IMR-90 (cell line): ENCODE results near the gene AAMDC. TPM values are rescaled to one million over a fixed set of nuclear protein-coding genes. Genes with fewer than 3 reads are reported as not detected.

Experiments used
- ATAC-seq: fragments of 200-7000 bp; cut with Tn5 transposase; 2 replicates; pipeline ENCODE4 v1.9.1; 2020; ENCODE audit warnings: low read depth, mild to moderate bottlenecking, moderate library complexity
- BruUV-seq: library from RNA; stranded (reverse); fragments of 400-500 nt; replicated peaks from 2 replicates; lab custom pipeline; 2021; lab: Mats Ljungman, UMichigan
- CTCF ChIA-PET: fragments of 300-600 bp; formaldehyde crosslinking; extraction: SDS; loops from one replicate; lab custom pipeline; 2021; ENCODE audit warnings: antibody characterized with exemption; lab: Yijun Ruan, JAX
- POLR2A ChIA-PET: fragments of 300-600 bp; sonication (Branson Sonifier 250); formaldehyde crosslinking; loops from one replicate; lab custom pipeline; 2022; ENCODE audit warnings: antibody characterized with exemption; ENCODE audit not compliant: unreplicated experiment; lab: Charles Lee
- DNase-seq: peaks from one replicate; pipeline ENCODE4 v3.0.0; 2013
- H2AFZ ChIP-seq: replicated peaks from 2 replicates; pipeline ENCODE3; 2013; ENCODE audit warnings: low read length, mild to moderate bottlenecking; ENCODE audit not compliant: poor library complexity
- H2AK5ac ChIP-seq: 2 replicates; pipeline ENCODE4 v1.6.1; 2013; ENCODE audit warnings: low read depth, low read length, inconsistent platforms
- H2AK9ac ChIP-seq: replicated peaks from 2 replicates; pipeline ENCODE3; 2013; ENCODE audit warnings: mild to moderate bottlenecking, low read depth, low read length, moderate library complexity; ENCODE audit not compliant: poor library complexity
- H2BK120ac ChIP-seq: 2 replicates; pipeline ENCODE4 v1.6.1; 2013; ENCODE audit warnings: low read depth, low read length, inconsistent platforms
- H2BK15ac ChIP-seq: 3 replicates; pipeline ENCODE4 v1.6.1; 2013; ENCODE audit warnings: low read depth, low read length, inconsistent platforms
- H2BK20ac ChIP-seq: 2 replicates; pipeline ENCODE4 v1.6.1; 2013; ENCODE audit warnings: low read depth, mild to moderate bottlenecking, inconsistent platforms, low read length, moderate library complexity
- H2BK5ac ChIP-seq: 2 replicates; pipeline ENCODE4 v1.6.1; 2013; ENCODE audit warnings: mild to moderate bottlenecking, low read depth, low read length, inconsistent platforms; ENCODE audit not compliant: poor library complexity, severe bottlenecking
- H3K14ac ChIP-seq: replicated peaks from 2 replicates; pipeline ENCODE4 v1.6.1; 2013; ENCODE audit warnings: low read depth, low read length, inconsistent platforms
- H3K18ac ChIP-seq: 2 replicates; pipeline ENCODE4 v1.6.1; 2013; ENCODE audit warnings: low read depth, low read length, control low read depth
- H3K23ac ChIP-seq: 2 replicates; pipeline ENCODE4 v1.6.1; 2013; ENCODE audit warnings: low read depth, low read length, inconsistent platforms
- H3K27ac ChIP-seq: 2 replicates; pipeline ENCODE4 v1.5.1; 2013; ENCODE audit warnings: mild to moderate bottlenecking, control low read depth, low read length; ENCODE audit not compliant: insufficient read depth
- H3K27me3 ChIP-seq: 2 replicates; pipeline ENCODE4 v1.6.1; 2013; ENCODE audit warnings: low read length; ENCODE audit not compliant: control insufficient read depth, insufficient read depth
- H3K36me3 ChIP-seq: 2 replicates; pipeline ENCODE4 v1.6.1; 2013; ENCODE audit warnings: low read length, mixed read lengths; ENCODE audit not compliant: control insufficient read depth, insufficient read depth
- H3K4ac ChIP-seq: 2 replicates; pipeline ENCODE4 v1.6.1; 2013; ENCODE audit warnings: low read depth, low read length, inconsistent platforms
- H3K4me1 ChIP-seq: 2 replicates; pipeline ENCODE4 v1.6.1; 2013; ENCODE audit warnings: low read length, mixed read lengths; ENCODE audit not compliant: control insufficient read depth, insufficient read depth
- H3K4me2 ChIP-seq: 2 replicates; pipeline ENCODE4 v1.6.1; 2013; ENCODE audit warnings: low read depth, mild to moderate bottlenecking, control low read depth, low read length, moderate library complexity
- H3K4me3 ChIP-seq: 2 replicates; pipeline ENCODE4 v1.5.1; 2013; ENCODE audit warnings: low read depth, mild to moderate bottlenecking, control low read depth, low read length, moderate library complexity; ENCODE audit not compliant: insufficient read depth
- H3K56ac ChIP-seq: 2 replicates; pipeline ENCODE4 v1.6.1; 2013; ENCODE audit warnings: low read length, inconsistent platforms; ENCODE audit not compliant: insufficient read depth; ENCODE audit errors: extremely low read depth
- H3K79me1 ChIP-seq, 2 experiments: 2 replicates each; pipeline ENCODE4 v1.6.1; 2013; ENCODE audit warnings: low read length in 2 of 2, inconsistent platforms in 1 of 2, low read depth in 1 of 2
- H3K9ac ChIP-seq: 2 replicates; pipeline ENCODE4 v1.6.1; 2013; ENCODE audit warnings: low read depth, low read length, control low read depth
- H3K9me1 ChIP-seq: 2 replicates; pipeline ENCODE4 v1.6.1; 2013; ENCODE audit warnings: low read length, inconsistent platforms; ENCODE audit not compliant: insufficient read depth
- H3K9me3 ChIP-seq: 2 replicates; pipeline ENCODE4 v1.6.1; 2013; ENCODE audit warnings: low read length; ENCODE audit not compliant: control insufficient read depth, insufficient read depth
- H4K20me1 ChIP-seq: 2 replicates; pipeline ENCODE4 v1.6.1; 2013; ENCODE audit warnings: low read length, inconsistent platforms; ENCODE audit not compliant: insufficient read depth
- H4K5ac ChIP-seq: 2 replicates; pipeline ENCODE4 v1.6.1; 2013; ENCODE audit warnings: mild to moderate bottlenecking, low read depth, low read length, control low read depth
- H4K8ac ChIP-seq, 2 experiments: 2 replicates each; pipeline ENCODE4 v1.6.1; 2013; ENCODE audit warnings: low read depth in 2 of 2, low read length in 2 of 2, control low read depth in 1 of 2, inconsistent platforms in 1 of 2
- H4K91ac ChIP-seq: 2 replicates; pipeline ENCODE4 v1.6.1; 2013; ENCODE audit warnings: low read depth, low read length, inconsistent platforms; ENCODE audit not compliant: insufficient read depth
- BHLHE40 ChIP-seq: fragments of 150-350 bp; IDR thresholded peaks from 2 replicates; pipeline ENCODE4 v1.6.1; 2016; ENCODE audit warnings: mild to moderate bottlenecking, low read depth, low read length
- CEBPB ChIP-seq: IDR thresholded peaks from 2 replicates; pipeline ENCODE4 v1.6.1; 2012; ENCODE audit warnings: low read depth, low read length, improper control_type of control experiment
- CHD1 ChIP-seq: IDR thresholded peaks from 2 replicates; pipeline ENCODE4 v1.6.1; 2012; ENCODE audit warnings: low read depth, low read length, improper control_type of control experiment
- FOS ChIP-seq: fragments of 150-350 bp; IDR thresholded peaks from 2 replicates; pipeline ENCODE4 v1.6.1; 2016; ENCODE audit warnings: low read depth, low read length
- MAFK ChIP-seq: IDR thresholded peaks from 2 replicates; pipeline ENCODE4 v1.6.1; 2012; ENCODE audit warnings: low read depth, low read length, improper control_type of control experiment
- MAZ ChIP-seq: IDR thresholded peaks from 2 replicates; pipeline ENCODE4 v1.6.1; 2012; ENCODE audit warnings: low read depth, mild to moderate bottlenecking, low read length, improper control_type of control experiment, moderate library complexity, borderline replicate concordance
- MXI1 ChIP-seq: IDR thresholded peaks from 2 replicates; pipeline ENCODE4 v1.6.1; 2012; ENCODE audit warnings: low read depth, mild to moderate bottlenecking, low read length, moderate library complexity, borderline replicate concordance
- NFE2L2 ChIP-seq: fragments of 150-350 bp; IDR thresholded peaks from 2 replicates; pipeline ENCODE4 v1.6.1; 2016; ENCODE audit warnings: low read depth, mild to moderate bottlenecking, low read length
- POLR2A ChIP-seq: IDR thresholded peaks from 2 replicates; pipeline ENCODE4 v1.6.1; 2012; ENCODE audit warnings: mild to moderate bottlenecking, low read depth, low read length
- RAD21 ChIP-seq: IDR thresholded peaks from 2 replicates; pipeline ENCODE4 v1.6.1; 2012; ENCODE audit warnings: low read length, improper control_type of control experiment
- RCOR1 ChIP-seq: IDR thresholded peaks from 2 replicates; pipeline ENCODE4 v1.6.1; 2012; ENCODE audit warnings: mild to moderate bottlenecking, low read length, improper control_type of control experiment; ENCODE audit not compliant: insufficient replicate concordance
- RFX5 ChIP-seq: IDR thresholded peaks from 2 replicates; pipeline ENCODE4 v1.8.0; 2012; ENCODE audit warnings: low read depth, mild to moderate bottlenecking, low read length, moderate library complexity
- SMC3 ChIP-seq: fragments of 150-350 bp; IDR thresholded peaks from 2 replicates; pipeline ENCODE4 v1.6.1; 2016; ENCODE audit warnings: low read depth, mild to moderate bottlenecking, antibody characterized with exemption, low read length, moderate library complexity
- WGBS, 2 experiments: methylation state at CpG; one replicate each; pipeline versions ENCODE4 v1.1.5 to v1.1.7; 2013; ENCODE audit warnings: missing lambda C conversion rate in 2 of 2; ENCODE audit not compliant: insufficient read length in 1 of 2; ENCODE audit errors: extremely low coverage in 2 of 2; 5-methylcytosine and 5-hydroxymethylcytosine counted together
- dilution Hi-C: fragments of 300-500 bp; cut with HindIII; formaldehyde crosslinking; loops from one replicate; pipeline ENCODE4 v1.14.3; 2018; ENCODE audit warnings: low sequenced_read_pairs; ENCODE audit not compliant: unreplicated experiment
- in situ Hi-C: fragments of 300-500 bp; cut with MboI; formaldehyde crosslinking; loops from 3 replicates; pipeline ENCODE4 v1.14.3; 2019; ENCODE audit warnings: low sequenced_read_pairs, inconsistent platforms, mixed read lengths
- intact Hi-C: fragments of 100-400 bp; cut with micrococcal nuclease; formaldehyde crosslinking; loops from 2 replicates; pipeline ENCODE4 v1.10.0; 2022
- polyA plus RNA-seq, 3 experiments: library from polyadenylated mRNA; depleted of rRNA; stranded (reverse); fragments of >200 nt; gene quantifications; 2 replicates each; pipeline ENCODE4 v1.2.3, GENCODE V29; 2012; ENCODE audit warnings: low replicate concordance in 1 of 3
- total RNA-seq: library from RNA; depleted of rRNA; stranded (reverse); fragments of >200 nt; gene quantifications from 2 replicates; pipeline ENCODE4 v1.2.3, GENCODE V29; 2012
- TF ChIP-seq, protein P1 (sequence below): conservative IDR thresholded peaks from 2 replicates; pipeline ENCODE4 v1.5.1; 2012; ENCODE audit warnings: mild to moderate bottlenecking, low read depth, low read length, improper control_type of control experiment
- TF ChIP-seq, protein P2 (sequence below): fragments of 150-350 bp; IDR thresholded peaks from 2 replicates; pipeline ENCODE4 v1.6.1; 2016; ENCODE audit warnings: low read depth, mild to moderate bottlenecking, low read length, moderate library complexity, borderline replicate concordance
- TF ChIP-seq, protein P3 (sequence below): fragments of 150-350 bp; IDR thresholded peaks from 2 replicates; pipeline ENCODE4 v1.6.1; 2017; ENCODE audit warnings: mild to moderate bottlenecking, antibody characterized with exemption, low read length, low read depth

AAMDC gene
- total and polyA plus RNA-seq, 2 of the 4 experiments (the other 2 are of a cell fraction), result 15.8 to 47.6 TPM

DNA sequence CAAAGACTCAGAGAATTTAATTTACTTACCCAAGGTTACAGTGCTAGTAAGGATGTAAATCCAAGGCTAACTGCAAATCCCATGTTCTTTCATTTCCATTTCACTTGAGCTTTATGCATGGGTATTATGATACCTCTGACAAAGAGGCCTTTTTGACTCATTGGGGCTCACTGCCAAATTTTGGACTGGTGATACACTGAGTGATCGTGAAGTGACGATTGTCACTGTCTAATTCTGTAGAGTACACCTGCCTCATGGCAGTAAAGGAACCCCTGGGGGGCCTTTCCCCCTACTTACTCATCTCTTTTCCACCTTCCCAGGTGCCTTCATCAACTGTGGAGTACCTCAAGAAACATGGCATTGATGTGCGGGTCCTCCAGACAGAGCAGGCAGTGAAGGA is 50.9 kb downstream of the AAMDC start:
- Histone ChIP-seq H3K79me1 (peaks cover 0 to 7% of the 10 kb centered on the region in 2 experiments; a peak in 1 of 4 replicates), H3K56ac (no peak overlapping the region), H3K4me2 (no peak overlapping the region), H4K20me1 (no peaks in the 10 kb centered on the region), H3K23ac (no peak overlapping the region), H4K5ac (no peak overlapping the region), H3K27me3 (no peaks in the 10 kb centered on the region), H3K4me3 (no peak overlapping the region), H2AK5ac (no peak overlapping the region), H3K14ac (no peak overlapping the region), H3K27ac (no peak overlapping the region), H4K91ac (no peak overlapping the region), H2AK9ac (no peak overlapping the region), H3K18ac (no peak overlapping the region), H2BK120ac (no peak overlapping the region), H2BK15ac (no peak overlapping the region), H2AFZ (no peak overlapping the region), H2BK5ac (no peak overlapping the region), H3K36me3 (peaks cover 19% of the 10 kb centered on the region), H3K9ac (no peak overlapping the region), H2BK20ac (no peak overlapping the region), H3K4me1 (no peaks in the 10 kb centered on the region; the same call in 1 of the 2 replicates), H3K9me1 (peaks cover 7% of the 10 kb centered on the region; the same call in 1 of the 2 replicates), H3K9me3 (no peaks in the 10 kb centered on the region), H4K8ac (no peak overlapping the region), H3K4ac (no peak overlapping the region)
- in situ Hi-C loops, result no loop called here
- BruUV-seq, result no TSS peak
- intact Hi-C loops, result no loop called here
- ChIA-PET CTCF (no interaction called here), POLR2A (no interaction called here)
- TF ChIP-seq BHLHE40, result no peak
- no peak for TF ChIP-seq MXI1
- TF ChIP-seq RCOR1, result no peak
- no peak for TF ChIP-seq CHD1
- no peak for TF ChIP-seq MAZ
- TF ChIP-seq RFX5, result no peak
- TF ChIP-seq MAFK, result no peak
- TF ChIP-seq, protein P1, sequence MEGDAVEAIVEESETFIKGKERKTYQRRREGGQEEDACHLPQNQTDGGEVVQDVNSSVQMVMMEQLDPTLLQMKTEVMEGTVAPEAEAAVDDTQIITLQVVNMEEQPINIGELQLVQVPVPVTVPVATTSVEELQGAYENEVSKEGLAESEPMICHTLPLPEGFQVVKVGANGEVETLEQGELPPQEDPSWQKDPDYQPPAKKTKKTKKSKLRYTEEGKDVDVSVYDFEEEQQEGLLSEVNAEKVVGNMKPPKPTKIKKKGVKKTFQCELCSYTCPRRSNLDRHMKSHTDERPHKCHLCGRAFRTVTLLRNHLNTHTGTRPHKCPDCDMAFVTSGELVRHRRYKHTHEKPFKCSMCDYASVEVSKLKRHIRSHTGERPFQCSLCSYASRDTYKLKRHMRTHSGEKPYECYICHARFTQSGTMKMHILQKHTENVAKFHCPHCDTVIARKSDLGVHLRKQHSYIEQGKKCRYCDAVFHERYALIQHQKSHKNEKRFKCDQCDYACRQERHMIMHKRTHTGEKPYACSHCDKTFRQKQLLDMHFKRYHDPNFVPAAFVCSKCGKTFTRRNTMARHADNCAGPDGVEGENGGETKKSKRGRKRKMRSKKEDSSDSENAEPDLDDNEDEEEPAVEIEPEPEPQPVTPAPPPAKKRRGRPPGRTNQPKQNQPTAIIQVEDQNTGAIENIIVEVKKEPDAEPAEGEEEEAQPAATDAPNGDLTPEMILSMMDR, result no peak
- no peak for TF ChIP-seq NFE2L2
- TF ChIP-seq, protein P2, sequence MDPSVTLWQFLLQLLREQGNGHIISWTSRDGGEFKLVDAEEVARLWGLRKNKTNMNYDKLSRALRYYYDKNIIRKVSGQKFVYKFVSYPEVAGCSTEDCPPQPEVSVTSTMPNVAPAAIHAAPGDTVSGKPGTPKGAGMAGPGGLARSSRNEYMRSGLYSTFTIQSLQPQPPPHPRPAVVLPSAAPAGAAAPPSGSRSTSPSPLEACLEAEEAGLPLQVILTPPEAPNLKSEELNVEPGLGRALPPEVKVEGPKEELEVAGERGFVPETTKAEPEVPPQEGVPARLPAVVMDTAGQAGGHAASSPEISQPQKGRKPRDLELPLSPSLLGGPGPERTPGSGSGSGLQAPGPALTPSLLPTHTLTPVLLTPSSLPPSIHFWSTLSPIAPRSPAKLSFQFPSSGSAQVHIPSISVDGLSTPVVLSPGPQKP, result no peak
- TF ChIP-seq SMC3, result no peak
- TF ChIP-seq FOS, result no peak
- TF ChIP-seq, protein P3, sequence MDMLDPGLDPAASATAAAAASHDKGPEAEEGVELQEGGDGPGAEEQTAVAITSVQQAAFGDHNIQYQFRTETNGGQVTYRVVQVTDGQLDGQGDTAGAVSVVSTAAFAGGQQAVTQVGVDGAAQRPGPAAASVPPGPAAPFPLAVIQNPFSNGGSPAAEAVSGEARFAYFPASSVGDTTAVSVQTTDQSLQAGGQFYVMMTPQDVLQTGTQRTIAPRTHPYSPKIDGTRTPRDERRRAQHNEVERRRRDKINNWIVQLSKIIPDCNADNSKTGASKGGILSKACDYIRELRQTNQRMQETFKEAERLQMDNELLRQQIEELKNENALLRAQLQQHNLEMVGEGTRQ, result no peak
- TF ChIP-seq RAD21, result no peak
- no peak for TF ChIP-seq POLR2A
- TF ChIP-seq CEBPB, result no peak
- no CpG with 5 or more reads among the region's 3 CpGs for WGBS, 2 experiments
- DNase-seq, result no peak
- no peak for ATAC-seq
- dilution Hi-C loops, result no loop called here
